ENCODE measurements around the gene KRT14. TPM values are rescaled to one million over a fixed set of nuclear protein-coding genes. Genes with fewer than 3 reads are reported as not detected.
"Not testable (repeated sequence)": the region's sequence is repeated elsewhere in the genome, so short reads cannot be mapped to it uniquely, and the experiment has no call there.

The KRT14 gene
- polyA plus RNA-seq, 3 donors: not detected

DNA sequence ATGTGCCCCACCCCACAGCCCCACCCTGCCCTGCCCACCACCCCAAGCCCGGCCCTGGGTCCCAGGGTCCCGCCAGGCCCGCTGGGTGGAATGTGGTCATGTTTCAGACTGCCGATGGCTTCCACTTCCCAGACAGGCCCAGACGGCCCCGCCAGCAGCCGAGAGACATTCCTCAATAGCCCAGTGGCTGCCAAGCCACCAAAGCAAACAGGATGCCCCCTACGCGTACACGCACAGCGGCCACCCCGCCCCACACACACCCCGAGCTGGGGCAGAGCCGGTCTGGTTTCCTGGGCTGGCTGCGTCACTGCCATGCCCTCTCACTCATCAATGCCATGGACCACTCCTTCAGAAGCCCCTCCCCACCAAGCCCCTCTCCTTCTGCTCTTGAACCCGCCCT, 38.9 kb upstream of the KRT14 start:
- TF ChIP-seq, protein P1, sequence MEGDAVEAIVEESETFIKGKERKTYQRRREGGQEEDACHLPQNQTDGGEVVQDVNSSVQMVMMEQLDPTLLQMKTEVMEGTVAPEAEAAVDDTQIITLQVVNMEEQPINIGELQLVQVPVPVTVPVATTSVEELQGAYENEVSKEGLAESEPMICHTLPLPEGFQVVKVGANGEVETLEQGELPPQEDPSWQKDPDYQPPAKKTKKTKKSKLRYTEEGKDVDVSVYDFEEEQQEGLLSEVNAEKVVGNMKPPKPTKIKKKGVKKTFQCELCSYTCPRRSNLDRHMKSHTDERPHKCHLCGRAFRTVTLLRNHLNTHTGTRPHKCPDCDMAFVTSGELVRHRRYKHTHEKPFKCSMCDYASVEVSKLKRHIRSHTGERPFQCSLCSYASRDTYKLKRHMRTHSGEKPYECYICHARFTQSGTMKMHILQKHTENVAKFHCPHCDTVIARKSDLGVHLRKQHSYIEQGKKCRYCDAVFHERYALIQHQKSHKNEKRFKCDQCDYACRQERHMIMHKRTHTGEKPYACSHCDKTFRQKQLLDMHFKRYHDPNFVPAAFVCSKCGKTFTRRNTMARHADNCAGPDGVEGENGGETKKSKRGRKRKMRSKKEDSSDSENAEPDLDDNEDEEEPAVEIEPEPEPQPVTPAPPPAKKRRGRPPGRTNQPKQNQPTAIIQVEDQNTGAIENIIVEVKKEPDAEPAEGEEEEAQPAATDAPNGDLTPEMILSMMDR (IDR thresholded peaks at IDR 0.05): no peak
- Histone ChIP-seq H3K36me3 (replicated peaks in 1 of 2; ENCODE audit: control insufficient read depth in 1 of 2, insufficient read depth in 2 of 2, low read length in 2 of 2) (no peaks in the 10 kb centered on the region), H4K20me1 (ENCODE audit: insufficient read depth, low read length) (no peaks in the 10 kb centered on the region), H3K9ac (ENCODE audit: insufficient read depth, low read length, poor library complexity, severe bottlenecking) (no peak overlapping the region), H3K27ac (ENCODE audit: low read depth in 1 of 2, low read length in 2 of 2) (no peak overlapping the region), H3K27me3 (ENCODE audit: control insufficient read depth in 2 of 2, insufficient read depth in 2 of 2, low read length in 2 of 2) (no peaks in the 10 kb centered on the region), H3K4me1 (ENCODE audit: control insufficient read depth in 1 of 2, insufficient read depth in 2 of 2, low read length in 2 of 2) (peaks cover 6% of the 10 kb centered on the region in 2 donors), H3K9me3 (replicated peaks in 1 of 2; ENCODE audit: control insufficient read depth in 1 of 2, insufficient read depth in 1 of 2, low read length in 2 of 2) (no peaks in the 10 kb centered on the region), H3K79me2 (ENCODE audit: insufficient read depth, low read length) (no peaks in the 10 kb centered on the region), H3K4me2 (replicated peaks; ENCODE audit: extremely low read depth, low read length, poor library complexity, severe bottlenecking) (no peak overlapping the region), H2AFZ (ENCODE audit: insufficient read depth, low read depth, low read length, poor library complexity, severe bottlenecking) (no peak overlapping the region), H3K4me3 (replicated peaks in 1 of 3; ENCODE audit: low read depth in 2 of 3, low read length in 3 of 3) (no peak overlapping the region)
- Mint-ChIP-seq H3K27ac (peak overlapping the region in 1 of 7 donors; percentile 67), H3K27me3 (ENCODE audit: low read depth in 3 of 3) (peaks cover 0 to 15% (median 6%) of the 10 kb centered on the region in 3 donors), H3K4me3 (no peak overlapping the region), H3K4me1 (peaks cover 6% of the 10 kb centered on the region), H3K9me3 (peaks cover 0 to 1% (median 0%) of the 10 kb centered on the region in 7 donors), H3K36me3 (no peaks in the 10 kb centered on the region)
- intact Hi-C loops (cut with micrococcal nuclease): no loop called here
- no peak for DNase-seq
- 38% methylated on average over 16 of the region's 16 CpGs for WGBS (ENCODE audit: insufficient coverage)

DNA sequence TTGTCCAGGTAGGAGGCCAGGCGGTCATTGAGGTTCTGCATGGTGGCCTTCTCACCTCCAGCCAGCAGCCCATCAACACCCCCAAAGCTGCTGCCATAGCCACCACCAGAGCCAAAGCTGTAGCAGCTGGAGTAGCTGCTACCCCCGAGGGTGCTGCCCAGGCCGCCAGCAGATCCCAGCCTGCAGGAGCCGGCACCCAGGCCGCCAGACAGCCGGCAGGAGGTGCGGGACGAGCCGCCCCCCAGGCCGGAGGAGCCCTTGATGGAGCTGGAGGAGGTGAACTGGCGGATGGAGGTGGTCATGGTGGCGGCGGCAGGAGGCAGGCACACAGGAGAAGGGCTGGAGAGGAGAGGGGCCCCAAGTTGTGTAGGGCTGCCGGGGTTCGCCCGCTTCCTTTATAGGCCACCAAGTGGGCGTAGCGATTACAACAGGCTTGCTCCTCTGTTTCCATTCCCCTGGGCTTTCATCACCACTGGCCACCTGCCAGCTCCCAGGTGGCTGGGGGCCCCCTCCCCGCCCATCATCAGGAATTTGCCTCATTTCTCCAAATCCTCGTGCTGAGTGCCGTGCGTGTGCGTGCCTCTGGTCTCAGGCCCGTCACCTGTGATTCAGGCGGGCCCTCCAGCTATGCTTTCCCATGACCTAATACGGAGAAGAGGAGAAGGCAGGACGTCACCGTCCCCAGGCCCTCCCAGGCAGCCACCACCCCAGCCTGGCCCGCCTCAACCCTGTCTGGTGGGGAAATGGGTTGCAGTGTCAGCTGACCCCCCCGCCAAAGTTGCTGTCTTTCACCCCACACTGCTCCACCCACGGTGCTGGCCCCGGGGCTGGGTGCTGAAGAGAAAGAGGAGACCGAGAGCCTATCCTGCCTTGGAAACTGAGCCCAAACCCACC, 37.8 kb upstream of the KRT14 start, which contains the start of gene KRT17:
KRT17 (minus strand) TSS at position 368 of the 894 bp plus-strand sequence; CDS start at position 302, 66 bp downstream.
- H3K27me3 ChIP-seq (ENCODE audit: control insufficient read depth in 2 of 2, insufficient read depth in 2 of 2, low read length in 2 of 2): no peaks in the 10 kb centered on the region
- WGBS (ENCODE audit: insufficient coverage): 36% methylated on average over 18 of the region's 33 CpGs
- TF ChIP-seq, protein P1 (IDR thresholded peaks at IDR 0.05): no peak
- Mint-ChIP-seq H3K36me3 (no peaks in the 10 kb centered on the region), H3K27ac (no peak within 1 kb of the TSS), H3K4me3 (no peak within 1 kb of the TSS), H3K4me1 (peaks cover 6% of the 10 kb centered on the region), H3K27me3 (ENCODE audit: low read depth in 3 of 3) (peaks cover 0 to 15% (median 6%) of the 10 kb centered on the region in 3 donors), H3K9me3 (peaks cover 0 to 1% (median 0%) of the 10 kb centered on the region in 7 donors)
- H3K79me2 ChIP-seq (ENCODE audit: insufficient read depth, low read length): no peaks in the 10 kb centered on the region
- H3K27ac ChIP-seq (ENCODE audit: low read depth in 1 of 2, low read length in 2 of 2): no peak within 1 kb of the TSS
- H3K4me3 ChIP-seq (replicated peaks in 1 of 3; ENCODE audit: low read depth in 2 of 3, low read length in 3 of 3): no peak within 1 kb of the TSS
- H3K4me2 ChIP-seq (replicated peaks; ENCODE audit: extremely low read depth, low read length, poor library complexity, severe bottlenecking): no peak within 1 kb of the TSS
- no peaks in the 10 kb centered on the region for H3K36me3 ChIP-seq (replicated peaks in 1 of 2; ENCODE audit: control insufficient read depth in 1 of 2, insufficient read depth in 2 of 2, low read length in 2 of 2)
- no peaks in the 10 kb centered on the region for H4K20me1 ChIP-seq (ENCODE audit: insufficient read depth, low read length)
- H2AFZ ChIP-seq (ENCODE audit: insufficient read depth, low read depth, low read length, poor library complexity, severe bottlenecking): no peak within 1 kb of the TSS
- H3K9me3 ChIP-seq (replicated peaks in 1 of 2; ENCODE audit: control insufficient read depth in 1 of 2, insufficient read depth in 1 of 2, low read length in 2 of 2): no peaks in the 10 kb centered on the region
- peak in 1 of 3 donors; percentile 36 for DNase-seq
- intact Hi-C loops (cut with micrococcal nuclease): no loop called here
- H3K4me1 ChIP-seq (ENCODE audit: control insufficient read depth in 1 of 2, insufficient read depth in 2 of 2, low read length in 2 of 2): peaks cover 6% of the 10 kb centered on the region in 2 donors
- H3K9ac ChIP-seq (ENCODE audit: insufficient read depth, low read length, poor library complexity, severe bottlenecking): no peak within 1 kb of the TSS

DNA sequence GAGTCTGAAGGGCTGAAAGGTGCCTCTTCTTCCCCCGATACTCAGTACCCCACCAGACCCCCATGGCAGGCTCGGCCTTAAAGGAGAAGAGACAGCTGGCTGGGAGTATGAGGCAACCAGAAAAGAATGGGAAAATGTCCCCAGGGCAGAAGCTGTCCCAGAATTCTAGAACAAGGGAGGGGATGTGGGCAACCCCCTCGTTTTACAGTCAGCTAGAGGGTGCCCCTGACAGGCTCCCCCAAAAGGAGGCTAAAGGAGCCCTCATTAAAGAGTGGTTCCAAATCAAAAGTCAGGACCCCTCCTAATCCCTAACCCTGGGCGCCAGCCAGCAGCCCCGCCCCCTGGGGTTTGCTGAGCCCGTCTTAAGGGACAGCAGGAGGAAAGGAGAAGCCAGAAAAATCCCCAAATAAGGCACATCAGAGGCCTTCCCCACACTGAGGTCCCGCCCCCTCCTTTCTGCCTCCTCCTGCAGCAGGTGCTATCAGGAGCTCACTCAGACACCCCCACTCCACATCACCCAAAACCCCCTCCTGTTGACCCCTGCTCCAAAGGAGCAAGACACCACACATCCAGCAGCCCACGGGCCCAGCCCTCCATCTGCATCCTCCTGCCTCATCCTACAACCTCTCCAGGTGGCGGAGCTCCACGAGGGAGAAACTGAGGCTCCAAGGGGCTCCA, 36.6 kb upstream of the KRT14 start:
- H3K36me3 ChIP-seq (replicated peaks in 1 of 2; ENCODE audit: control insufficient read depth in 1 of 2, insufficient read depth in 2 of 2, low read length in 2 of 2); H2AFZ ChIP-seq (ENCODE audit: insufficient read depth, low read depth, low read length, poor library complexity, severe bottlenecking); H4K20me1 ChIP-seq (ENCODE audit: insufficient read depth, low read length); H3K4me1 ChIP-seq (ENCODE audit: control insufficient read depth in 1 of 2, insufficient read depth in 2 of 2, low read length in 2 of 2); intact Hi-C loops (cut with micrococcal nuclease); H3K27me3 ChIP-seq (ENCODE audit: control insufficient read depth in 2 of 2, insufficient read depth in 2 of 2, low read length in 2 of 2); H3K36me3 Mint-ChIP-seq; H3K4me1 Mint-ChIP-seq; H3K79me2 ChIP-seq (ENCODE audit: insufficient read depth, low read length); H3K9me3 Mint-ChIP-seq; H3K27ac Mint-ChIP-seq; DNase-seq; H3K4me3 Mint-ChIP-seq; H3K9me3 ChIP-seq (replicated peaks in 1 of 2; ENCODE audit: control insufficient read depth in 1 of 2, insufficient read depth in 1 of 2, low read length in 2 of 2); H3K27ac ChIP-seq (ENCODE audit: low read depth in 1 of 2, low read length in 2 of 2); H3K4me3 ChIP-seq (replicated peaks in 1 of 3; ENCODE audit: low read depth in 2 of 3, low read length in 3 of 3); H3K9ac ChIP-seq (ENCODE audit: insufficient read depth, low read length, poor library complexity, severe bottlenecking); H3K4me2 ChIP-seq (replicated peaks; ENCODE audit: extremely low read depth, low read length, poor library complexity, severe bottlenecking): not testable (repeated sequence)
- peaks cover 0 to 15% (median 6%) of the 10 kb centered on the region in 3 donors for H3K27me3 Mint-ChIP-seq (ENCODE audit: low read depth in 3 of 3)
- 68% methylated on average over 5 of the region's 10 CpGs for WGBS (ENCODE audit: insufficient coverage)
